Middle frontal gyrus (tissue), 1 donor: ENCODE data around the gene PDE4B.

Experiments
- DNase-seq: peaks from one replicate; pipeline ENCODE4 v3.0.0-alpha.2; 2015; ENCODE audit warnings: low spot score; ENCODE audit errors: extremely low spot score

The PDE4B gene

GRCh38 chr1:66231681-66232463, 439.2 kb downstream of the PDE4B start:
- no peak for DNase-seq

- no peak for DNase-seq
Measured at GRCh38 chr1:66237042-66237441, 444.3 kb downstream of the PDE4B start.

GRCh38 chr1:66237722-66238479, 445.2 kb downstream of the PDE4B start:
- no peak for DNase-seq

GRCh38 chr1:66239834-66240233, 447.1 kb downstream of the PDE4B start:
- DNase-seq: no peak

- DNase-seq: no peak
Measured at GRCh38 chr1:66240491-66241484, 448.1 kb downstream of the PDE4B start.

- DNase-seq: peak; percentile 86
Measured at GRCh38 chr1:66242646-66243547, 450.2 kb downstream of the PDE4B start.

- DNase-seq: no peak
Measured at GRCh38 chr1:66243548-66244130, 450.9 kb downstream of the PDE4B start.

GRCh38 chr1:66244429-66244828, 451.7 kb downstream of the PDE4B start:
- DNase-seq: peak; percentile 62

- no peak for DNase-seq
Measured at GRCh38 chr1:66245691-66246090, 453.0 kb downstream of the PDE4B start.

- DNase-seq: no peak
Measured at GRCh38 chr1:66246351-66247269, 453.9 kb downstream of the PDE4B start.

- no peak for DNase-seq
Measured at GRCh38 chr1:66247415-66248208, 454.9 kb downstream of the PDE4B start.

- no peak for DNase-seq
Measured at GRCh38 chr1:66248257-66248656, 455.6 kb downstream of the PDE4B start.

- DNase-seq: no peak
Measured at GRCh38 chr1:66248746-66249145, 456.1 kb downstream of the PDE4B start.

GRCh38 chr1:66250075-66250474, 457.4 kb downstream of the PDE4B start:
- no peak for DNase-seq

- DNase-seq: no peak
Measured at GRCh38 chr1:66250478-66250877, 457.8 kb downstream of the PDE4B start.

GRCh38 chr1:66251546-66251945, 458.9 kb downstream of the PDE4B start:
- no peak for DNase-seq

- DNase-seq: peak; percentile 75
Measured at GRCh38 chr1:66253330-66253921, 460.7 kb downstream of the PDE4B start.

- no peak for DNase-seq
Measured at GRCh38 chr1:66254785-66255184, 462.1 kb downstream of the PDE4B start.
